ENCODE data around the gene ODR4. TPM values are rescaled to one million over a fixed set of nuclear protein-coding genes. Genes with fewer than 3 reads are reported as not detected.
"Not testable (repeated sequence)": the region's sequence is repeated elsewhere in the genome, so short reads cannot be mapped to it uniquely, and the experiment has no call there.

ODR4 gene
- total RNA-seq, 1 experiment from 2014 or later, result 12.4 TPM

GRCh38 chr1:186421446-186421845 is 45.8 kb downstream of the ODR4 start:
- no peak for DNase-seq (ENCODE audit: low spot score)

- no peak for DNase-seq (ENCODE audit: low spot score)
These were observed 48.9 kb downstream of the ODR4 start for GRCh38 chr1:186424539-186424938.

- no peak for DNase-seq (ENCODE audit: low spot score)
These were observed 50.5 kb downstream of the ODR4 start for GRCh38 chr1:186426118-186426517.

GRCh38 chr1:186429017-186429416 is 53.4 kb downstream of the ODR4 start:
- DNase-seq (ENCODE audit: low spot score), result no peak

GRCh38 chr1:186435336-186435735 is 59.7 kb downstream of the ODR4 start:
- no peak for DNase-seq (ENCODE audit: low spot score)

- DNase-seq (ENCODE audit: low spot score), result no peak
These were observed 62.9 kb downstream of the ODR4 start for GRCh38 chr1:186438567-186438966.

GRCh38 chr1:186440584-186440983 is 64.9 kb downstream of the ODR4 start:
- no peak for DNase-seq (ENCODE audit: low spot score)

GRCh38 chr1:186442651-186443375 is 67.2 kb downstream of the ODR4 start:
- peak; percentile 7 for DNase-seq (ENCODE audit: low spot score)

- no peak for DNase-seq (ENCODE audit: low spot score)
These were observed 68.0 kb downstream of the ODR4 start for GRCh38 chr1:186443638-186444037.

- DNase-seq (ENCODE audit: low spot score), result no peak
These were observed 70.5 kb downstream of the ODR4 start for GRCh38 chr1:186446152-186446551.

- no peak for DNase-seq (ENCODE audit: low spot score)
These were observed 79.3 kb downstream of the ODR4 start for GRCh38 chr1:186454981-186455380.

GRCh38 chr1:186456729-186457255 is 81.2 kb downstream of the ODR4 start:
- no peak for DNase-seq (ENCODE audit: low spot score)

- not testable (repeated sequence) for DNase-seq (ENCODE audit: low spot score)
These were observed 83.5 kb downstream of the ODR4 start for GRCh38 chr1:186459161-186459560.

GRCh38 chr1:186461014-186461413 is 85.4 kb downstream of the ODR4 start, which contains the start of gene PDC:
Gene PDC (minus strand): TSS chr1:186461114. CDS start chr1:186449459, 11,655 bp downstream.
- no peak for DNase-seq (ENCODE audit: low spot score)

- DNase-seq (ENCODE audit: low spot score), result no peak
These were observed 87.9 kb downstream of the ODR4 start for GRCh38 chr1:186463511-186463910.

GRCh38 chr1:186463926-186464325 is 88.3 kb downstream of the ODR4 start:
- no peak for DNase-seq (ENCODE audit: low spot score)

- not testable (repeated sequence) for DNase-seq (ENCODE audit: low spot score)
These were observed 89.9 kb downstream of the ODR4 start for GRCh38 chr1:186465491-186465890.

GRCh38 chr1:186465946-186466345 is 90.3 kb downstream of the ODR4 start:
- DNase-seq (ENCODE audit: low spot score), result no peak

Other genes with a start within 250 kb of the ODR4 start
- not detected in 2 replicates for gene PRG4, start 79.6 kb upstream of the ODR4 start, total RNA-seq (2014; rRNA removed; shearing (Covaris generic))
- gene TPR, start 585 bp upstream of the ODR4 start, total RNA-seq (2014; rRNA removed; shearing (Covaris generic)), result 16.2 and 30.3 TPM in 2 replicates
- gene PDC, start 85.3 kb downstream of the ODR4 start, total RNA-seq (2014; rRNA removed; shearing (Covaris generic)), result not detected in 2 replicates

Measured in H4 (cell line).